DOHH2 (cell line): ENCODE measurements around the gene KCNQ1OT1.

Source experiments
- H3F3A ChIP-seq: fragments of 200-600 bp; sonication (generic), shearing (Covaris generic); 2 replicates; pipeline ENCODE4 v1.6.0; 2016; ENCODE audit warnings: antibody characterized with exemption, mild to moderate bottlenecking; ENCODE audit not compliant: control insufficient read depth, insufficient read depth
- H3K27ac ChIP-seq: fragments of 200-600 bp; sonication (generic); 2 replicates; pipeline ENCODE4 v1.5.1; 2014; ENCODE audit warnings: low read depth, mild to moderate bottlenecking, low read length, moderate library complexity
- H3K27me3 ChIP-seq: fragments of 200-600 bp; sonication (generic); 2 replicates; pipeline ENCODE4 v1.6.1; 2014; ENCODE audit warnings: mild to moderate bottlenecking, low read length, mixed read lengths; ENCODE audit not compliant: control insufficient read depth
- H3K36me3 ChIP-seq: fragments of 200-600 bp; sonication (generic); 2 replicates; pipeline ENCODE4 v1.6.1; 2014; ENCODE audit warnings: mild to moderate bottlenecking, low read length, moderate library complexity, mixed read lengths; ENCODE audit not compliant: control insufficient read depth
- H3K4me1 ChIP-seq: fragments of 200-600 bp; sonication (generic); 2 replicates; pipeline ENCODE4 v1.6.1; 2014; ENCODE audit warnings: mild to moderate bottlenecking, low read length, mixed read lengths; ENCODE audit not compliant: control insufficient read depth
- H3K4me2 ChIP-seq: fragments of 200-600 bp; sonication (generic); 2 replicates; pipeline ENCODE4 v1.6.0; 2014; ENCODE audit warnings: mild to moderate bottlenecking, low read length, moderate library complexity
- H3K4me3 ChIP-seq: fragments of 200-600 bp; sonication (generic); 2 replicates; pipeline ENCODE4 v1.5.1; 2014; ENCODE audit warnings: mild to moderate bottlenecking, low read length, mixed read lengths
- H3K79me2 ChIP-seq: fragments of 200-600 bp; sonication (generic); 2 replicates; pipeline ENCODE4 v1.6.1; 2014; ENCODE audit warnings: mild to moderate bottlenecking, low read length, mixed read lengths; ENCODE audit not compliant: control insufficient read depth
- H3K9me2 ChIP-seq: fragments of 200-600 bp; sonication (generic); replicated peaks from 2 replicates; pipeline ENCODE4 v1.6.1; 2014; ENCODE audit warnings: mild to moderate bottlenecking, low read length, mixed read lengths; ENCODE audit not compliant: control insufficient read depth
- H3K9me3 ChIP-seq: fragments of 200-600 bp; sonication (generic); 2 replicates; pipeline ENCODE4 v1.6.1; 2014; ENCODE audit warnings: antibody characterized with exemption, low read length, mixed read lengths; ENCODE audit not compliant: control insufficient read depth, insufficient read depth
- H4K20me1 ChIP-seq: fragments of 200-600 bp; sonication (generic); 2 replicates; pipeline ENCODE4 v1.6.0; 2014; ENCODE audit warnings: low read depth, mild to moderate bottlenecking, antibody characterized with exemption, low read length, moderate library complexity; ENCODE audit not compliant: control insufficient read depth, insufficient read depth
- EZH2phosphoT487 ChIP-seq: fragments of 200-600 bp; sonication (generic); IDR thresholded peaks from 2 replicates; pipeline ENCODE4 v1.6.1; 2017; ENCODE audit warnings: borderline replicate concordance, mild to moderate bottlenecking, antibody characterized with exemption, low read length, moderate library complexity, mixed read lengths
- TF ChIP-seq, protein P1 (sequence below): fragments of 200-600 bp; sonication (generic); IDR thresholded peaks from one replicate; pipeline ENCODE4 v1.5.1; 2014; ENCODE audit warnings: antibody characterized with exemption, mild to moderate bottlenecking, low read depth, low read length; ENCODE audit not compliant: poor library complexity, severe bottlenecking

The KCNQ1OT1 gene

GRCh38 chr11:2651054-2651617 is 48.7 kb downstream of the KCNQ1OT1 start:
- TF ChIP-seq, protein P1, sequence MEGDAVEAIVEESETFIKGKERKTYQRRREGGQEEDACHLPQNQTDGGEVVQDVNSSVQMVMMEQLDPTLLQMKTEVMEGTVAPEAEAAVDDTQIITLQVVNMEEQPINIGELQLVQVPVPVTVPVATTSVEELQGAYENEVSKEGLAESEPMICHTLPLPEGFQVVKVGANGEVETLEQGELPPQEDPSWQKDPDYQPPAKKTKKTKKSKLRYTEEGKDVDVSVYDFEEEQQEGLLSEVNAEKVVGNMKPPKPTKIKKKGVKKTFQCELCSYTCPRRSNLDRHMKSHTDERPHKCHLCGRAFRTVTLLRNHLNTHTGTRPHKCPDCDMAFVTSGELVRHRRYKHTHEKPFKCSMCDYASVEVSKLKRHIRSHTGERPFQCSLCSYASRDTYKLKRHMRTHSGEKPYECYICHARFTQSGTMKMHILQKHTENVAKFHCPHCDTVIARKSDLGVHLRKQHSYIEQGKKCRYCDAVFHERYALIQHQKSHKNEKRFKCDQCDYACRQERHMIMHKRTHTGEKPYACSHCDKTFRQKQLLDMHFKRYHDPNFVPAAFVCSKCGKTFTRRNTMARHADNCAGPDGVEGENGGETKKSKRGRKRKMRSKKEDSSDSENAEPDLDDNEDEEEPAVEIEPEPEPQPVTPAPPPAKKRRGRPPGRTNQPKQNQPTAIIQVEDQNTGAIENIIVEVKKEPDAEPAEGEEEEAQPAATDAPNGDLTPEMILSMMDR = no peak
- no peak for TF ChIP-seq EZH2phosphoT487
- Histone ChIP-seq H3K9me2 (no peaks in the 10 kb centered on the region), H3K9me3 (peaks cover 12% of the 10 kb centered on the region; the same call in 1 of the 2 replicates), H3K36me3 (no peaks in the 10 kb centered on the region), H4K20me1 (no peaks in the 10 kb centered on the region), H3K4me1 (no peaks in the 10 kb centered on the region), H3K27ac (no peak overlapping the region), H3K79me2 (no peaks in the 10 kb centered on the region), H3K27me3 (no peaks in the 10 kb centered on the region), H3K4me2 (no peak overlapping the region), H3F3A (no peaks in the 10 kb centered on the region), H3K4me3 (no peak overlapping the region)

- Histone ChIP-seq H3F3A (no peaks in the 10 kb centered on the region), H3K4me2 (no peak overlapping the region), H3K27me3 (no peaks in the 10 kb centered on the region), H3K4me3 (no peak overlapping the region), H3K36me3 (no peaks in the 10 kb centered on the region), H3K27ac (no peak overlapping the region), H3K9me3 (peaks cover 12% of the 10 kb centered on the region; the same call in 1 of the 2 replicates), H3K4me1 (no peaks in the 10 kb centered on the region), H4K20me1 (no peaks in the 10 kb centered on the region), H3K9me2 (no peaks in the 10 kb centered on the region), H3K79me2 (no peaks in the 10 kb centered on the region)
- TF ChIP-seq, protein P1 = no peak
- TF ChIP-seq EZH2phosphoT487 = no peak
Observed at GRCh38 chr11:2650343-2650867, 49.4 kb downstream of the KCNQ1OT1 start.

GRCh38 chr11:2649848-2650247 is 49.9 kb downstream of the KCNQ1OT1 start:
- Histone ChIP-seq H3F3A (no peaks in the 10 kb centered on the region), H3K4me3 (no peak overlapping the region), H3K9me2 (no peaks in the 10 kb centered on the region), H3K79me2 (no peaks in the 10 kb centered on the region), H3K4me2 (no peak overlapping the region), H3K27ac (no peak overlapping the region), H3K27me3 (no peaks in the 10 kb centered on the region), H3K4me1 (no peaks in the 10 kb centered on the region), H4K20me1 (no peaks in the 10 kb centered on the region), H3K9me3 (peaks cover 12% of the 10 kb centered on the region; the same call in 1 of the 2 replicates), H3K36me3 (no peaks in the 10 kb centered on the region)
- TF ChIP-seq, protein P1 = no peak
- no peak for TF ChIP-seq EZH2phosphoT487
